WTC11 (cell line): ENCODE results near the gene APOBEC3H. TPM values are rescaled to one million over a fixed set of nuclear protein-coding genes. Genes with fewer than 3 reads are reported as not detected.

Source experiments
- ATAC-seq: fragments of 200-7000 bp; cut with Tn5 transposase; 2 replicates; pipeline ENCODE4 v1.10.0; 2021; ENCODE audit warnings: mild to moderate bottlenecking, moderate library complexity
- CTCF ChIA-PET: fragments of 300-600 bp; sonication (Branson Sonifier 250); formaldehyde crosslinking; loops from one replicate; lab custom pipeline; 2021; ENCODE audit warnings: antibody characterized with exemption; lab: Charles Lee
- POLR2A ChIA-PET: fragments of 350-600 bp; sonication (Branson Sonifier 250); formaldehyde crosslinking; loops from one replicate; lab custom pipeline; 2021; ENCODE audit warnings: antibody characterized with exemption; lab: Charles Lee
- DNase-seq: peaks from one replicate; pipeline ENCODE4 v3.0.0; 2021; ENCODE audit warnings: low spot score
- H3K27ac Mint-ChIP-seq: 2 replicates; pipeline ENCODE4 v1.8.0; 2021; ENCODE audit warnings: mixed read lengths
- H3K27me3 Mint-ChIP-seq: 2 replicates; pipeline ENCODE4 v1.8.0; 2021; ENCODE audit warnings: low read depth, mild to moderate bottlenecking, moderate library complexity, mixed read lengths
- H3K36me3 Mint-ChIP-seq: 2 replicates; pipeline ENCODE4 v1.8.0; 2021; ENCODE audit warnings: mixed read lengths
- H3K4me1 Mint-ChIP-seq: 2 replicates; pipeline ENCODE4 v1.8.0; 2022; ENCODE audit warnings: mixed read lengths
- H3K4me3 Mint-ChIP-seq: 2 replicates; pipeline ENCODE4 v1.8.0; 2021; ENCODE audit warnings: mild to moderate bottlenecking, moderate library complexity, mixed read lengths
- H3K9me3 Mint-ChIP-seq: 2 replicates; pipeline ENCODE4 v1.8.0; 2021; ENCODE audit warnings: mixed read lengths
- ATF6 ChIP-seq: sonication (generic); formaldehyde crosslinking; IDR thresholded peaks from 2 replicates; pipeline ENCODE4 v1.8.1; 2023; ENCODE audit warnings: mild to moderate bottlenecking, missing genetic modification reagents
- CDX4 ChIP-seq: fragments of 250-450 bp; sonication (Bioruptor Pico); IDR thresholded peaks from 2 replicates; pipeline ENCODE4 v1.9.0; 2021; ENCODE audit warnings: moderate library complexity, mild to moderate bottlenecking, inconsistent platforms, borderline replicate concordance
- ESRRA ChIP-seq: sonication (generic); formaldehyde crosslinking; IDR thresholded peaks from 2 replicates; pipeline ENCODE4 v1.8.1; 2022; ENCODE audit warnings: mild to moderate bottlenecking, missing genetic modification reagents, borderline replicate concordance
- FOXP1 ChIP-seq: sonication (generic); formaldehyde crosslinking; IDR thresholded peaks from 2 replicates; pipeline ENCODE4 v1.8.0; 2022; ENCODE audit warnings: missing genetic modification reagents, mild to moderate bottlenecking, moderate library complexity, borderline replicate concordance
- MLX ChIP-seq: sonication (generic); formaldehyde crosslinking; IDR thresholded peaks from 2 replicates; pipeline ENCODE4 v1.8.1; 2023; ENCODE audit warnings: mild to moderate bottlenecking, missing genetic modification reagents, moderate library complexity
- PRRX2 ChIP-seq: fragments of 250-450 bp; sonication (Bioruptor Pico); IDR thresholded peaks from 2 replicates; pipeline ENCODE4 v1.8.0; 2021; ENCODE audit warnings: mild to moderate bottlenecking
- SP1 ChIP-seq: sonication (generic); formaldehyde crosslinking; conservative IDR thresholded peaks from 2 replicates; pipeline ENCODE4 v1.8.1; 2022; ENCODE audit warnings: missing genetic modification reagents
- ZBTB21 ChIP-seq: sonication (generic); formaldehyde crosslinking; IDR thresholded peaks from 2 replicates; pipeline ENCODE4 v1.8.1; 2023; ENCODE audit warnings: mild to moderate bottlenecking, missing genetic modification reagents, borderline replicate concordance
- ZBTB43 ChIP-seq: sonication (generic); formaldehyde crosslinking; IDR thresholded peaks from 2 replicates; pipeline ENCODE4 v1.8.1; 2023; ENCODE audit warnings: mild to moderate bottlenecking, missing genetic modification reagents
- ZNF121 ChIP-seq: sonication (generic); formaldehyde crosslinking; IDR thresholded peaks from 2 replicates; pipeline ENCODE4 v1.8.0; 2023; ENCODE audit warnings: missing genetic modification reagents
- ZNF138 ChIP-seq: sonication (generic); formaldehyde crosslinking; conservative IDR thresholded peaks from 2 replicates; pipeline ENCODE4 v1.8.1; 2022; ENCODE audit warnings: mild to moderate bottlenecking, moderate library complexity, missing genetic modification reagents
- ZNF232 ChIP-seq: sonication (generic); formaldehyde crosslinking; IDR thresholded peaks from 2 replicates; pipeline ENCODE4 v1.8.0; 2022; ENCODE audit warnings: mild to moderate bottlenecking, missing genetic modification reagents
- ZNF263 ChIP-seq: sonication (generic); formaldehyde crosslinking; IDR thresholded peaks from 2 replicates; pipeline ENCODE4 v1.8.1; 2022; ENCODE audit warnings: low read depth, mild to moderate bottlenecking, moderate library complexity, missing genetic modification reagents
- ZNF416 ChIP-seq: fragments of 250-450 bp; sonication (Bioruptor Pico); IDR thresholded peaks from 2 replicates; pipeline ENCODE4 v1.9.0; 2021; ENCODE audit warnings: mild to moderate bottlenecking, inconsistent platforms
- ZNF512 ChIP-seq: sonication (generic); formaldehyde crosslinking; IDR thresholded peaks from 2 replicates; pipeline ENCODE4 v1.8.1; 2022; ENCODE audit warnings: missing genetic modification reagents, borderline replicate concordance
- ZNF671 ChIP-seq: fragments of 250-450 bp; sonication (Bioruptor Pico); IDR thresholded peaks from 2 replicates; pipeline ENCODE4 v1.8.0; 2021; ENCODE audit warnings: mild to moderate bottlenecking
- total RNA-seq: library from RNA; stranded (reverse); gene quantifications from 3 replicates; pipeline ENCODE4 v1.2.3, GENCODE V29; 2021

The APOBEC3H gene
- total RNA-seq, 1 experiment from 2014 or later = 0.42 TPM

GRCh38 chr22:39139933-39140332, 42.9 kb downstream of the APOBEC3H start (continued):
- TF ChIP-seq ZNF512 (CRISPR knock-in tag) (no peak), ZNF138 (CRISPR knock-in tag) (no peak), ESRRA (CRISPR knock-in tag) (no peak), MLX (no peak), ZBTB43 (CRISPR knock-in tag) (no peak), ZNF263 (CRISPR knock-in tag) (no peak), ZBTB21 (CRISPR knock-in tag) (no peak), CDX4 (CRISPR knock-in tag) (no peak), ZNF232 (CRISPR knock-in tag) (no peak), PRRX2 (CRISPR knock-in tag) (no peak)

- ChIA-PET POLR2A (interaction anchor here (1.2 kb wide), 1 partner anchor 18 kb away, joined by 3 read pairs; no protein-coding TSS in a partner anchor), CTCF (interaction anchor here (0.6 kb wide), 1 partner anchor 25 kb away, joined by 3 read pairs; no protein-coding TSS in a partner anchor)
- Mint-ChIP-seq H3K4me1 (peaks cover 21% of the 10 kb centered on the region), H3K36me3 (no peaks in the 10 kb centered on the region), H3K9me3 (no peaks in the 10 kb centered on the region)
- TF ChIP-seq FOXP1 (CRISPR knock-in tag) = no peak
- no peak for TF ChIP-seq ZNF671 (CRISPR knock-in tag)
- no peak for TF ChIP-seq ZNF416 (CRISPR knock-in tag)
- no peak for TF ChIP-seq SP1
- TF ChIP-seq, all 79 proteins: peak for 0
- Mint-ChIP-seq H3K27ac (no peak overlapping the region), H3K4me3 (no peak overlapping the region), H3K27me3 (peaks cover 2% of the 10 kb centered on the region)
- no peak for DNase-seq
- ATAC-seq = no peak
These were observed 45.1 kb downstream of the APOBEC3H start for GRCh38 chr22:39142088-39142680.

- CTCF ChIA-PET = interaction anchor here (0.9 to 1.1 kb wide), 2 partner anchors 167 to 274 kb away, joined by 3 read pairs; no protein-coding TSS in a partner anchor
- no peaks in the 10 kb centered on the region for H3K9me3 Mint-ChIP-seq
- H3K4me3 Mint-ChIP-seq = peak overlapping the region; percentile 69
- POLR2A ChIA-PET = no interaction called here
- peaks cover 25% of the 10 kb centered on the region for H3K4me1 Mint-ChIP-seq
- TF ChIP-seq ZNF121 (CRISPR knock-in tag) (0 out of 2 replicates have a peak, but pooled peaks have one; percentile 20), ATF6 (CRISPR knock-in tag) (no peak)
- H3K27me3 Mint-ChIP-seq = peaks cover 2% of the 10 kb centered on the region
- H3K36me3 Mint-ChIP-seq = no peaks in the 10 kb centered on the region
- ATAC-seq (peak; percentile 15), DNase-seq (no peak)
- no peak overlapping the region for H3K27ac Mint-ChIP-seq
These were observed 47.2 kb downstream of the APOBEC3H start for GRCh38 chr22:39144101-39144767.
